Karpas-422 (cell line): ENCODE data around the gene SLC22A23. TPM values are rescaled to one million over a fixed set of nuclear protein-coding genes. Genes with fewer than 3 reads are reported as not detected.

Experiments used
- DNase-seq: peaks from one replicate; pipeline ENCODE4 v3.0.0-alpha.2; 2015
- H2AFZ ChIP-seq: fragments of 200-600 bp; sonication (generic); 2 replicates; pipeline ENCODE4 v1.6.1; 2014; ENCODE audit warnings: antibody characterized with exemption, low read length, mixed read lengths
- H3K27ac ChIP-seq: fragments of 200-600 bp; sonication (generic); 2 replicates; pipeline ENCODE4 v1.5.1; 2014; ENCODE audit warnings: mild to moderate bottlenecking, low read length, moderate library complexity
- H3K27me3 ChIP-seq: fragments of 200-600 bp; sonication (generic); 2 replicates; pipeline ENCODE4 v1.6.1; 2014; ENCODE audit warnings: low read length, mixed read lengths
- H3K36me3 ChIP-seq: fragments of 200-600 bp; sonication (generic); 2 replicates; pipeline ENCODE4 v1.6.1; 2014; ENCODE audit warnings: low read length, mixed read lengths; ENCODE audit not compliant: insufficient read depth
- H3K4me1 ChIP-seq: fragments of 200-600 bp; sonication (generic); 2 replicates; pipeline ENCODE4 v1.6.1; 2014; ENCODE audit warnings: mild to moderate bottlenecking, low read length, mixed read lengths
- H3K4me2 ChIP-seq: fragments of 200-600 bp; sonication (generic); 2 replicates; pipeline ENCODE4 v1.6.1; 2014; ENCODE audit warnings: low read length, low read depth, mild to moderate bottlenecking; ENCODE audit not compliant: poor library complexity, severe bottlenecking
- H3K4me3 ChIP-seq: fragments of 200-600 bp; sonication (generic); 2 replicates; pipeline ENCODE4 v1.5.1; 2014; ENCODE audit warnings: mild to moderate bottlenecking, antibody characterized with exemption, low read length, mixed read lengths
- H3K79me2 ChIP-seq: fragments of 200-600 bp; sonication (generic); 2 replicates; pipeline ENCODE4 v1.6.1; 2014; ENCODE audit warnings: mild to moderate bottlenecking, low read length, mixed read lengths
- H3K9ac ChIP-seq: fragments of 200-600 bp; sonication (generic); 2 replicates; pipeline ENCODE4 v1.6.0; 2014; ENCODE audit warnings: low read length
- H3K9me2 ChIP-seq: fragments of 200-600 bp; sonication (generic), shearing (Covaris generic); replicated peaks from 2 replicates; pipeline ENCODE4 v1.6.0; 2014; ENCODE audit warnings: mild to moderate bottlenecking, low read length, moderate library complexity; ENCODE audit not compliant: insufficient read depth
- H3K9me3 ChIP-seq: fragments of 300-700, 200-600 bp; sonication (generic); 2 replicates; pipeline ENCODE4 v1.6.1; 2014; ENCODE audit warnings: low read length, mixed read lengths
- H4K20me1 ChIP-seq: fragments of 200-600 bp; sonication (generic); 2 replicates; pipeline ENCODE4 v1.6.1; 2014; ENCODE audit warnings: mild to moderate bottlenecking, antibody characterized with exemption, low read length, low read depth; ENCODE audit not compliant: insufficient read depth
- total RNA-seq: library from RNA; depleted of rRNA; stranded (reverse); fragments of >200 nt; shearing (Covaris generic); gene quantifications from 2 replicates; pipeline ENCODE4 v1.2.3, GENCODE V29; 2014; ENCODE audit warnings: low replicate concordance

SLC22A23 gene
- total RNA-seq, 1 experiment from 2014 or later, result not detected

DNA sequence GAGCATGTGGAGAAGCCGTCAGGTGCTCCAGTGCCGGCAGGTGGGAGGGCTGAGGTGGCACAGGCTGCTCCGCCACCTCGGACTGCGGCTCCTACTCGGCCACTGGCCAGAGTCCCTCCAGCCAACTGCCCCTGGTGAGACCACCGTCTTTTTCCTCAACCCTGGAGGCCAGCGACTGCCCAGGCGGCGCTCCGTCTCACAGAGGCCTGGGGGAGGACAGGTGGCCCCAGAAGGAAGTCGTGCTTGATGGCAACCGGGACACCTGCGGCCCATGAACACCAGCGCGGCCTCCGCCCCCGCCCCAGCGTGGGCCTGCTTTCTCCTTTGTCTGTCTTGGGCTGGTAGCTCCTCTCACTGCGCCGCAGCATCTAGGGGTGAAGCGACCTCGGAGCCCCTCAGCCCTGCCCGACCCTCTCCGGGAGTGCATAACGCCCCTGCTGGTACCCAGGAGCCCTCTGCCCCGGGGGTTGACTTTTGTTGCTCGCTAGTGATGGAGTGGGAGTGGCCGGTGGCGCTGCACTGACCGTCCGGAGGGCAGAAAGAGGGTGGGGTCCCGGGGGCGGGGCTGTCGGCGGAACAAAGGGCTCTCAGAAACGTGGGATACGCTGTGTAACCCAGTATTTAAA, 228.7 kb downstream of the SLC22A23 start:
- no peaks in the 10 kb centered on the region; the same call in 1 of the 2 replicates for H3K4me1 ChIP-seq
- DNase-seq, result no peak
- no peak overlapping the region for H3K9ac ChIP-seq
- no peaks in the 10 kb centered on the region for H3K36me3 ChIP-seq
- no peaks in the 10 kb centered on the region for H3K9me2 ChIP-seq
- H3K79me2 ChIP-seq, result no peaks in the 10 kb centered on the region
- no peak overlapping the region for H3K4me2 ChIP-seq
- H4K20me1 ChIP-seq, result no peaks in the 10 kb centered on the region
- no peaks in the 10 kb centered on the region for H3K27me3 ChIP-seq
- no peak overlapping the region for H3K27ac ChIP-seq
- H3K4me3 ChIP-seq, result no peak overlapping the region
- H2AFZ ChIP-seq, result no peak overlapping the region
- no peaks in the 10 kb centered on the region for H3K9me3 ChIP-seq

DNA sequence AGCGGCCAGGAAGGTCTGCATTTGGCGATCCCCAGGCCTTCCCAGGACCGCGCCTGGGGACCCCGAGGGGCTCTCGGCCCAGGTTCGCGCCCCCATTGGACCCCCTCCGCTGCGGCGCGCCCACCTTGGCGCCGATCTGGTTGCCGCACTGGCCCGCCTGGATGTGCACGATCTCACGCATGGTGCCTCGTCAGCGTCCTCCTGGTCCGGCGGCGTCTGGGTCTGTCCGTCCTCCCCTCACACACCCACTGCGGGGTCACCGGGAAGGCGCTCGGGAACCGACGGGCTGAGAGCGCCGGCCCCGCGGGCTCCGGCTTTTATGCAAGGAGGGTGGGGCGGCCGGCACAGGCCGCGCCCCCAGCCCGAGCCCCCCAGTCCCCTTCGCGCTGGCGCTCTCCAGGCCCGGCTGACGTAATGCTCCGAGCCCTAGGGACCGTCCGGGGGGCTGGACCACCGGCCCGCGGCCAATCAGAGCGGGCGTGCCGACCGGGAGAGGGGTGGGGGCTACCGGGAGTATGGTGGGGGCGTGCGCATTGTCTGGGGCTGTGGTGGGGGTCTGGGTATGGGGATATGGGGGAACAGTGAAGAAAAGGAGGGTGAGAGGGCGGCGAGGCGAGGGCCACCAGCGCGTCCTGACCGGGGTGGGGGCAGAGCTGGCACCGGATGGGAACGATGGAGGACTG, 229.3 kb downstream of the SLC22A23 start, which contains the start of gene TUBB2B:
TUBB2B (minus strand) TSS at position 291 of the 683 bp plus-strand sequence; CDS start at position 181, 110 bp downstream.
- Histone ChIP-seq H3K79me2 (no peaks in the 10 kb centered on the region), H3K9me3 (no peaks in the 10 kb centered on the region), H3K9me2 (no peaks in the 10 kb centered on the region), H3K4me1 (no peaks in the 10 kb centered on the region; the same call in 1 of the 2 replicates), H2AFZ (no peak within 1 kb of the TSS), H3K4me3 (no peak within 1 kb of the TSS), H3K4me2 (no peak within 1 kb of the TSS), H3K27me3 (no peaks in the 10 kb centered on the region), H3K27ac (no peak within 1 kb of the TSS), H3K36me3 (no peaks in the 10 kb centered on the region), H4K20me1 (no peaks in the 10 kb centered on the region), H3K9ac (no peak within 1 kb of the TSS)
- DNase-seq, result peak; percentile 5

DNA sequence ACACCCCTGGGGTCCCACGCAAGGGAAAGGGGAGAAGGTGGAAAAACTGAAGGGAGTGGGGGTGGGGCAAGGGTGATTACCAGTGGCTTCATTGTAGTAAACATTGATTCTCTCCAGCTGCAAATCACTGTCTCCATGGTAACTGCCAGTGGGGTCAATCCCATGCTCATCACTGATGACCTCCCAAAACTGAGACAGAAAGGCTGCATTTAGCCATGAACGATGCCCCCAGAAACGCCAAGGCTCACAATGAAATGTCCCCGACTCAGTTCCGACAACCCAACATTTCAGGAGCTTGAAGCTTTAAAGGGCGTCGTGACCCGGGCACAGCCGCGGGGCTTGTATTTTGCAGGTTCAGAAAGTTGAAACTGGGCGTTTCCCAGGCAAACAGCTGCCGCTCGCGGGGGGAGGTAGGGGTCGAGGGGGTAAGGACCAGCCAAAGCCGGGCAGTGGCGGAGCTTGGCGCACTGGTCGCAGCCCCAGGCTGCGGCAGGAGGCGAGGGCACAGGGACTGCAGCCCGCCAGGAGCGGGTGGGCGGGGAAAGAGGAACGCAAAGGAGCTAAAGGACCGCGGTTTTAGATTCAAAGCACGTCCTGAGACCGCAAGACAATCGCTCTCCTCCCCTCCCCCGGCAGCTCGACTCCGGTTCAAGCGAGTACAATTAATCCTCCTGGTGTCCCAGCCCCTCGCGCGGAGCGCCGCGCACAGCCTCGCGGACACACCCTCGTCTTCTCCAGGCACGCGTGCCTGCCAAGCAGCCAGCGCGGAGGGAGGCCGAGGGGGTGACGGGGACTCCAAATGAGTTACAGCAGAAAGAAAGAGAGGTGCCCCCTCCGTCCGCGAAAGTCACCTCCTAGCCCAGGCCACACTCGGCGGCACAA, 230.1 kb downstream of the SLC22A23 start:
- Histone ChIP-seq H3K9me2 (no peaks in the 10 kb centered on the region), H3K79me2 (no peaks in the 10 kb centered on the region), H3K36me3 (no peaks in the 10 kb centered on the region), H3K27ac (no peak overlapping the region), H3K4me1 (no peaks in the 10 kb centered on the region; the same call in 1 of the 2 replicates), H3K27me3 (no peaks in the 10 kb centered on the region), H3K9ac (no peak overlapping the region), H3K4me2 (no peak overlapping the region), H4K20me1 (no peaks in the 10 kb centered on the region), H3K9me3 (no peaks in the 10 kb centered on the region), H3K4me3 (no peak overlapping the region), H2AFZ (no peak overlapping the region)
- DNase-seq, result no peak

DNA sequence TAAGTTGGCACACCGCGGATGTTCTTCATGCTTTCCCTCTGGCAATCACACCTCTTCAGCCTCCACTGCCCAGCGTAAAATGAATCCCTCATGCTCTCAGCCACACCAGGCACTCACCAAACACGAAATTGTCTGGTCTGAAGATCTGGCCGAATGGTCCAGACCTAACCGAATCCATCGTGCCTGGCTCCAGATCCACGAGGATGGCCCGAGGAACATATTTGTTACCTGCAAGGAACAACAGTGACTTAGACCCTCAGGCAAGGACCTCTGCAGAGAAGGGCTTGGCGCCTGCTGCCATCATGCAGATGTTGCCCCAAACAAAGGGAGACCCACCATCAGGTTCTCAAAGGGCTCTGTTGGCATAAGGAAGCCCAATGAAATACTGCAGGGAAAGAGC, 230.8 kb downstream of the SLC22A23 start:
- H3K36me3 ChIP-seq, result no peaks in the 10 kb centered on the region
- no peaks in the 10 kb centered on the region for H4K20me1 ChIP-seq
- peak; percentile 14 for DNase-seq
- H2AFZ ChIP-seq, result no peak overlapping the region
- H3K27me3 ChIP-seq, result no peaks in the 10 kb centered on the region
- no peaks in the 10 kb centered on the region; the same call in 1 of the 2 replicates for H3K4me1 ChIP-seq
- H3K9me3 ChIP-seq, result no peaks in the 10 kb centered on the region
- H3K9me2 ChIP-seq, result no peaks in the 10 kb centered on the region
- no peak overlapping the region for H3K27ac ChIP-seq
- H3K79me2 ChIP-seq, result no peaks in the 10 kb centered on the region
- no peak overlapping the region for H3K9ac ChIP-seq
- no peak overlapping the region for H3K4me2 ChIP-seq
- no peak overlapping the region for H3K4me3 ChIP-seq

DNA sequence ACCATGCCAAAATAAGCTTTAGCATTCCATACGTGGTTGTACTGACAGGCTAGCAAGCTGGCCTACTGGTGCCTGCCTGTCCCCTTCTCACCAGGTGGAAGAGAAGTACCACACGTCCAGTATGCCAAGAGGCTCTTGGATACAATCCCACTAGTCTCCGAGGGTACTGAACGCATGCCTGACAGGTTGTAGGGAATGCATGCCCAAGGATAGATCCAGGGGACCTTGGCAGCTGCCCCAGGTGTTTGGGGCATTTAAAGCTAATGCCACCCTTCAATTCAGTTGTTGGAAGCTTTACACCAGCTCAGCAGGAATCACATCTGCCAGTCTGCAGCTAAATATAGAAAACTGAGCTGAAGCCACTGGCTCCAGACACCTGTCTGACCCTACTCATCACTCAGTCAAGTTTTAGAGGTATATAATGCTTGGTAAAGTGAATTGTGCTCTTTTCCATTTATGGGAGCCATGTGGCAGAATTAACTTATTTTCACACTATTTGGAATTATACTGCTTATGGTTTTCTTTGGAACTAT, 234.3 kb downstream of the SLC22A23 start:
- no peak overlapping the region for H3K27ac ChIP-seq
- H3K79me2 ChIP-seq, result no peaks in the 10 kb centered on the region

DNA sequence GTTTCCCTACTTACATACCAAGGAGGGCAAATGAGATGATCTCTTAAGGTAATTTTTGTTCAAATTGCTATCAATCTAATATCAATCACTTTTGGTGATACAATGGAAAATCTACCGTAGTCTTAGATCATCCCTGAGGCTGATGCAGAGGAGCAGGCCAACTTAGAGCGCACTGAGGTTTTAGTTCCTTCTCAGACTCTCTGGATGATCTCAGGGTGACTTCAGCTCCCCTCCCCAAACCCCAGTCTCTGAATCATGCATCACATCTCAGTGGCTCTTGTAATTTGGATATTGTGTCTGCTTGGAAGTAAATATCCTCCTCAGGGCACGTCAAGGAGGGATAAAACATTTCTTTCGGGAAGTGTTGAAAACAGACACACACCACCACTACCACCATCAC, 235.3 kb downstream of the SLC22A23 start:
- no peak for DNase-seq
- Histone ChIP-seq H4K20me1 (no peaks in the 10 kb centered on the region), H3K9me3 (no peaks in the 10 kb centered on the region)

More for the DNA sequence above, 234.3 kb downstream of the SLC22A23 start:
- Histone ChIP-seq H2AFZ (no peak overlapping the region), H3K4me3 (no peak overlapping the region), H3K4me1 (no peaks in the 10 kb centered on the region), H3K9me3 (no peaks in the 10 kb centered on the region), H3K4me2 (no peak overlapping the region), H3K9me2 (no peaks in the 10 kb centered on the region), H3K9ac (no peak overlapping the region), H3K36me3 (no peaks in the 10 kb centered on the region), H4K20me1 (no peaks in the 10 kb centered on the region), H3K27me3 (no peaks in the 10 kb centered on the region)
- DNase-seq, result no peak

GRCh38 chr6:3220366-3220765, 236.5 kb downstream of the SLC22A23 start:
- H3K9me2 ChIP-seq, result no peaks in the 10 kb centered on the region
- no peaks in the 10 kb centered on the region for H3K9me3 ChIP-seq
- DNase-seq, result no peak
- no peak overlapping the region for H2AFZ ChIP-seq
- no peaks in the 10 kb centered on the region for H3K4me1 ChIP-seq
- H3K4me2 ChIP-seq, result no peak overlapping the region
- H3K36me3 ChIP-seq, result no peaks in the 10 kb centered on the region
- no peaks in the 10 kb centered on the region for H4K20me1 ChIP-seq
- no peak overlapping the region for H3K9ac ChIP-seq
- H3K4me3 ChIP-seq, result no peak overlapping the region
- no peaks in the 10 kb centered on the region for H3K79me2 ChIP-seq
- H3K27me3 ChIP-seq, result no peaks in the 10 kb centered on the region
- no peak overlapping the region for H3K27ac ChIP-seq

More for the DNA sequence above, 235.3 kb downstream of the SLC22A23 start:
- no peaks in the 10 kb centered on the region for H3K79me2 ChIP-seq
- no peak overlapping the region for H3K9ac ChIP-seq
- no peak overlapping the region for H3K27ac ChIP-seq
- no peak overlapping the region for H3K4me2 ChIP-seq
- H3K27me3 ChIP-seq, result no peaks in the 10 kb centered on the region
- H3K9me2 ChIP-seq, result no peaks in the 10 kb centered on the region
- no peak overlapping the region for H2AFZ ChIP-seq
- no peaks in the 10 kb centered on the region for H3K4me1 ChIP-seq
- H3K36me3 ChIP-seq, result no peaks in the 10 kb centered on the region
- H3K4me3 ChIP-seq, result no peak overlapping the region
